Ovary (tissue), 9 donors: ENCODE measurements around the gene TACC2. TPM values are rescaled to one million over a fixed set of nuclear protein-coding genes. Genes with fewer than 3 reads are reported as not detected.

Experiments used
- DNase-seq, 5 donors: peaks; one replicate each; pipeline ENCODE4 v3.0.0-alpha.2; 2019 to 2020
- H3K27ac ChIP-seq, 2 donors: fragments of 200-600 bp; one replicate each; pipeline versions ENCODE4 v1.5.1 to v1.8.0; 2019 to 2022
- H3K27me3 ChIP-seq: fragments of 200-600 bp; one replicate; pipeline ENCODE4 v1.8.0; 2022
- H3K36me3 ChIP-seq: fragments of 200-600 bp; sonication (generic); one replicate; pipeline ENCODE4 v1.5.1; 2019
- H3K4me1 ChIP-seq: one replicate; pipeline ENCODE4 v1.8.1; 2013; ENCODE audit warnings: mild to moderate bottlenecking, moderate library complexity; ENCODE audit not compliant: insufficient read depth
- H3K4me3 ChIP-seq: fragments of 200-600 bp; sonication (generic); one replicate; pipeline ENCODE4 v1.5.1; 2017
- H3K9me3 ChIP-seq, 2 donors: fragments of 200-600 bp in 1 of 2; sonication (generic) in 1 of 2; one replicate each; pipeline versions ENCODE4 v1.5.1 to v1.8.1; 2013 to 2019; ENCODE audit warnings: mild to moderate bottlenecking in 1 of 2, moderate library complexity in 1 of 2
- CTCF ChIP-seq, 3 donors: fragments of 450-650 bp in 2 of 3; fragments of 200-600 bp in 1 of 3; IDR thresholded peaks; one replicate each; pipeline versions ENCODE4 v1.5.1 to v1.8.0; 2016 to 2022; ENCODE audit warnings: antibody characterized with exemption in 3 of 3, mild to moderate bottlenecking in 1 of 3
- EP300 ChIP-seq: sonication (generic); formaldehyde crosslinking; IDR thresholded peaks from one replicate; pipeline ENCODE4 v1.6.1; 2017; ENCODE audit warnings: antibody characterized with exemption
- POLR2A ChIP-seq: fragments of 450-650 bp; IDR thresholded peaks from one replicate; pipeline ENCODE4 v1.6.1; 2017; ENCODE audit warnings: antibody characterized with exemption, mild to moderate bottlenecking, moderate library complexity
- WGBS, 3 donors: extraction: QIAGEN DNeasy Blood & Tissue Kit in 1 of 3; methylation state at CpG; one replicate each; pipeline versions ENCODE4 v1.1.5 to v1.1.7; 2013 to 2017; 5-methylcytosine and 5-hydroxymethylcytosine counted together
- intact Hi-C, 4 donors: fragments of 100-400 bp; cut with DNase I; formaldehyde crosslinking; loops; one replicate each; pipeline versions ENCODE4 v1.11.0 to v1.15.1; 2022 to 2023
- polyA plus RNA-seq, 2 donors: library from polyadenylated mRNA; stranded (reverse); fragments of 200-250 nt in 1 of 2; fragments of 350-450 nt in 1 of 2; fragmentation: Illumina TruSeq in 1 of 2; extraction: RNeasy Lipid Tissue Mini Kit (QIAGEN cat#74804) in 1 of 2; gene quantifications; one replicate each; pipeline ENCODE4 v1.2.3, GENCODE V29; 2013 to 2014
- total RNA-seq, 7 donors: library from RNA; depleted of rRNA in 2 of 7; stranded (reverse); fragments of >200 nt in 2 of 7; fragmentation: NEBNext Ultra II Directional in 3 of 7; extraction: Animal tissue kit (Norgen Biotek cat#: 25700) in 3 of 7; gene quantifications; one replicate each; pipeline versions ENCODE4 v1.1.0 to v1.2.4, GENCODE V29; 2016 to 2023
- donor health status: DM: no; HTN: no; CAD: no; lungs with moderate emphysema.
- donor health status: DM: no; HTN: no; CAD: no.
- donor health status: Bipolar disorder and iron deficiency.
- donor health status: DM: yes; HTN: yes; CAD: no.
- donor health status: DM: no; HTN: no; CAD: no.
- donor health status: DM: yes; HTN: yes; CAD: no.

TACC2 gene
- total and polyA plus RNA-seq, 9 donors: 6.1 to 66.4 (median 14.2) TPM

GRCh38 chr10:122128357-122128756 lies 139.4 kb downstream of the TACC2 start:
- no peak overlapping the region for H3K4me3 ChIP-seq

GRCh38 chr10:122130474-122131110 lies 141.6 kb downstream of the TACC2 start:
- Histone ChIP-seq H3K27me3 (no peaks in the 10 kb centered on the region), H3K36me3 (no peaks in the 10 kb centered on the region), H3K27ac (no peak overlapping the region), H3K4me3 (no peak overlapping the region), H3K9me3 (no peaks in the 10 kb centered on the region), H3K4me1 (peaks cover 2% of the 10 kb centered on the region)
- TF ChIP-seq CTCF (IDR thresholded peaks at IDR 0.05) (no peak), POLR2A (no peak), EP300 (no peak)
- intact Hi-C loops: no loop called here
- no peak for DNase-seq
- 90 to 94% (median 91%) methylated on average over 8 of the region's 8 CpGs for WGBS, 3 donors

More at GRCh38 chr10:122128357-122128756, 139.4 kb downstream of the TACC2 start:
- WGBS, 3 donors: 39 to 63% (median 49%) methylated on average over 5 of the region's 5 CpGs
- TF ChIP-seq POLR2A (no peak), EP300 (no peak), CTCF (IDR thresholded peaks at IDR 0.05) (no peak)
- H3K27ac ChIP-seq: no peak overlapping the region
- no peaks in the 10 kb centered on the region for H3K36me3 ChIP-seq
- no peaks in the 10 kb centered on the region for H3K27me3 ChIP-seq
- DNase-seq: peak in 3 of 5 donors; percentile 42 to 67 (median 47)
- intact Hi-C loops: no loop called here
- H3K9me3 ChIP-seq: no peaks in the 10 kb centered on the region
- peaks cover 2% of the 10 kb centered on the region for H3K4me1 ChIP-seq

- intact Hi-C loops: no loop called here
- no peak overlapping the region for H3K4me3 ChIP-seq
- H3K36me3 ChIP-seq: no peaks in the 10 kb centered on the region
- no peaks in the 10 kb centered on the region for H3K9me3 ChIP-seq
- no peaks in the 10 kb centered on the region for H3K27me3 ChIP-seq
- TF ChIP-seq POLR2A: no peak
- TF ChIP-seq EP300: no peak
- TF ChIP-seq CTCF (IDR thresholded peaks at IDR 0.05): no peak
- 77 to 83% (median 78%) methylated on average over 15 of the region's 15 CpGs for WGBS, 3 donors
- H3K4me1 ChIP-seq: no peaks in the 10 kb centered on the region
- DNase-seq: no peak
- no peak overlapping the region for H3K27ac ChIP-seq
Measured at GRCh38 chr10:122132331-122132755, 143.4 kb downstream of the TACC2 start.

GRCh38 chr10:122132882-122133565 lies 144.1 kb downstream of the TACC2 start:
- intact Hi-C loops: no loop called here
- H3K36me3 ChIP-seq: no peaks in the 10 kb centered on the region
- no peak for DNase-seq
- H3K4me3 ChIP-seq: no peak overlapping the region
- no peaks in the 10 kb centered on the region for H3K27me3 ChIP-seq
- no peaks in the 10 kb centered on the region for H3K9me3 ChIP-seq
- no peak for TF ChIP-seq EP300
- no peak for TF ChIP-seq POLR2A
- TF ChIP-seq CTCF (IDR thresholded peaks at IDR 0.05): no peak
- no peaks in the 10 kb centered on the region for H3K4me1 ChIP-seq
- 64 to 73% (median 73%) methylated on average over 12 of the region's 12 CpGs for WGBS, 3 donors
- no peak overlapping the region for H3K27ac ChIP-seq
